ENCODE results near the gene GPATCH8.
"Not testable (repeated sequence)": the region's sequence is repeated elsewhere in the genome, so short reads cannot be mapped to it uniquely, and the experiment has no call there.

GPATCH8 gene

GRCh38 chr17:44527102-44527501, 23.9 kb upstream of the GPATCH8 start:
- no peak for DNase-seq

- no peak for DNase-seq
Observed at GRCh38 chr17:44523672-44523972, 20.4 kb upstream of the GPATCH8 start.

- DNase-seq, result no peak
Observed at GRCh38 chr17:44522883-44523671, 19.9 kb upstream of the GPATCH8 start.

- no peak for DNase-seq
Observed at GRCh38 chr17:44518032-44518431, 14.8 kb upstream of the GPATCH8 start.

- not testable (repeated sequence) for DNase-seq
Observed at GRCh38 chr17:44511241-44512134, 8.3 kb upstream of the GPATCH8 start.

GRCh38 chr17:44506939-44507604, 3.9 kb upstream of the GPATCH8 start:
- DNase-seq, result not testable (repeated sequence)

GRCh38 chr17:44502598-44503146, 534 bp downstream of the GPATCH8 start:
- DNase-seq, result no peak

GRCh38 chr17:44501866-44502375, 1.3 kb downstream of the GPATCH8 start:
- no peak for DNase-seq

GRCh38 chr17:44499722-44500121, 3.5 kb downstream of the GPATCH8 start:
- no peak for DNase-seq

GRCh38 chr17:44496815-44497214, 6.4 kb downstream of the GPATCH8 start:
- DNase-seq, result no peak

- DNase-seq, result no peak
Observed at GRCh38 chr17:44493339-44493738, 9.9 kb downstream of the GPATCH8 start.

GRCh38 chr17:44492706-44493272, 10.4 kb downstream of the GPATCH8 start:
- no peak for DNase-seq

GRCh38 chr17:44489581-44489980, 13.6 kb downstream of the GPATCH8 start:
- no peak for DNase-seq

GRCh38 chr17:44487170-44487569, 16.0 kb downstream of the GPATCH8 start:
- no peak for DNase-seq

GRCh38 chr17:44473367-44473766, 29.8 kb downstream of the GPATCH8 start:
- no peak for DNase-seq

GRCh38 chr17:44469676-44470075, 33.5 kb downstream of the GPATCH8 start:
- no peak for DNase-seq

GRCh38 chr17:44467108-44467507, 36.1 kb downstream of the GPATCH8 start:
- DNase-seq, result no peak

- no peak for DNase-seq
Observed at GRCh38 chr17:44466339-44466738, 36.9 kb downstream of the GPATCH8 start.

- DNase-seq, result no peak
Observed at GRCh38 chr17:44465897-44466296, 37.3 kb downstream of the GPATCH8 start.

- DNase-seq, result no peak
Observed at GRCh38 chr17:44465276-44465675, 37.9 kb downstream of the GPATCH8 start.

GRCh38 chr17:44464037-44464436, 39.2 kb downstream of the GPATCH8 start:
- DNase-seq, result no peak

- no peak for DNase-seq
Observed at GRCh38 chr17:44451832-44452231, 51.4 kb downstream of the GPATCH8 start.
